RWPE2 (cell line): ENCODE data around the gene YPEL1.

ENCODE experiments used
- ATAC-seq: fragments of 200-7000 bp; cut with Tn5 transposase; 3 replicates; pipeline ENCODE4 v1.9.1; 2021; ENCODE audit warnings: low read depth
- DNase-seq: peaks from one replicate; pipeline ENCODE4 v3.0.0-alpha.2; 2020; ENCODE audit warnings: low spot score
- H3K27ac ChIP-seq: fragments of 450-650 bp; 2 replicates; pipeline ENCODE4 v1.5.1; 2017; ENCODE audit warnings: mild to moderate bottlenecking; ENCODE audit not compliant: poor library complexity, severe bottlenecking
- H3K27me3 ChIP-seq: fragments of 250-450 bp; sonication (Bioruptor Pico); 2 replicates; pipeline ENCODE4 v1.5.1; 2021; ENCODE audit warnings: mild to moderate bottlenecking, moderate library complexity; ENCODE audit not compliant: insufficient read depth, poor library complexity, severe bottlenecking
- H3K36me3 ChIP-seq: fragments of 250-450 bp; sonication (Bioruptor Pico); 2 replicates; pipeline ENCODE4 v1.5.1; 2020; ENCODE audit warnings: low read depth, mild to moderate bottlenecking, moderate library complexity
- H3K4me1 ChIP-seq: fragments of 250-450 bp; sonication (Bioruptor Pico); 2 replicates; pipeline ENCODE4 v1.5.1; 2021; ENCODE audit warnings: mild to moderate bottlenecking, moderate library complexity; ENCODE audit not compliant: insufficient read depth, poor library complexity, severe bottlenecking
- H3K4me3 ChIP-seq: fragments of 250-450 bp; sonication (Bioruptor Pico); 2 replicates; pipeline ENCODE4 v1.5.1; 2021; ENCODE audit warnings: mild to moderate bottlenecking, moderate library complexity; ENCODE audit not compliant: severe bottlenecking
- H3K9me3 ChIP-seq: fragments of 250-450 bp; sonication (Bioruptor Pico); 2 replicates; pipeline ENCODE4 v1.5.1; 2021; ENCODE audit warnings: mild to moderate bottlenecking, moderate library complexity; ENCODE audit not compliant: severe bottlenecking
- CTCF ChIP-seq: fragments of 450-650 bp; IDR thresholded peaks from one replicate; pipeline ENCODE4 v1.5.1; 2017; ENCODE audit warnings: mild to moderate bottlenecking, moderate library complexity; ENCODE audit not compliant: poor library complexity, severe bottlenecking

YPEL1 gene

GRCh38 chr22:21652547-21653545 is 82.7 kb downstream of the YPEL1 start:
- Histone ChIP-seq H3K9me3 (no peaks in the 10 kb centered on the region), H3K36me3 (peaks cover 33% of the 10 kb centered on the region), H3K27me3 (no peaks in the 10 kb centered on the region), H3K4me3 (peak overlapping the region; percentile 79), H3K4me1 (no peaks in the 10 kb centered on the region), H3K27ac (peak overlapping the region; percentile 53)
- ATAC-seq (peak; percentile 5; the same call in 1 of the 3 replicates), DNase-seq (no peak)
- no peak for TF ChIP-seq CTCF

- peak; percentile 86 for ATAC-seq
- no peaks in the 10 kb centered on the region for H3K27me3 ChIP-seq
- no peaks in the 10 kb centered on the region for H3K9me3 ChIP-seq
- H3K27ac ChIP-seq = peak overlapping the region; percentile 53
- no peaks in the 10 kb centered on the region for H3K4me1 ChIP-seq
- H3K36me3 ChIP-seq = peaks cover 38% of the 10 kb centered on the region
- no peak for TF ChIP-seq CTCF
- peak; percentile 88 for DNase-seq
- peak overlapping the region; percentile 79 for H3K4me3 ChIP-seq
Observed at GRCh38 chr22:21652010-21652546, 83.5 kb downstream of the YPEL1 start.

GRCh38 chr22:21651521-21652009 is 84.0 kb downstream of the YPEL1 start:
- peak overlapping the region; percentile 53 for H3K27ac ChIP-seq
- no peaks in the 10 kb centered on the region for H3K27me3 ChIP-seq
- peak; percentile 15 for ATAC-seq
- H3K36me3 ChIP-seq = peaks cover 43% of the 10 kb centered on the region
- DNase-seq = no peak
- no peak for TF ChIP-seq CTCF
- no peaks in the 10 kb centered on the region for H3K9me3 ChIP-seq
- H3K4me1 ChIP-seq = no peaks in the 10 kb centered on the region
- peak overlapping the region; percentile 79 for H3K4me3 ChIP-seq

- Histone ChIP-seq H3K27me3 (no peaks in the 10 kb centered on the region), H3K27ac (peak overlapping the region; percentile 53), H3K4me3 (peak overlapping the region; percentile 79), H3K36me3 (peaks cover 49% of the 10 kb centered on the region), H3K4me1 (no peaks in the 10 kb centered on the region), H3K9me3 (no peaks in the 10 kb centered on the region)
- no peak for DNase-seq
- TF ChIP-seq CTCF = no peak
- ATAC-seq = peak; percentile 8
Observed at GRCh38 chr22:21650823-21651520, 84.6 kb downstream of the YPEL1 start.
